ENCODE measurements around the gene PUS1.

Gene PUS1

DNA sequence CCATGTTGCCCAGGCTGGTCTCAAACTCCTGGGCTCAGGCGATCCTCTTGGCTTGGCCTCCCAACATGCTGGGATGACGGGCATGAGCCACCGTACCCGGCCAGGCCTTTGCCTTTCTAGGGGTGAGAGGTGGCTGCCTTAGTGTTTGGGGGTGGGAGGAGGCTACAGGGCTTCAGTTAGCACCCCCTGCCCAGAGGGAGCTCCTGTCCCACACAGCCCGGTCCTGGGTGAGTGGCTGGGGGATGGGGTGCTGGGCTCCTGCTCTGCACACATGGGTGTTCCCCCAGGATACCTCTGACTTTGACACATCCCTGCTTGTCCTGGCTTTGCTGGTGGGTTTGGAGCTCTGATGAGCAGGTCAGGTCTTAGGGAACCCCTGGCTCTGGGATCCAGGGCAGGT, 24.7 kb upstream of the PUS1 start:
- H3K4me3 ChIP-seq (ENCODE audit: low read depth, low read length): no peak overlapping the region
- TF ChIP-seq CTCF (IDR thresholded peaks at IDR 0.05; ENCODE audit: low read depth, low read length): no peak

GRCh38 chr12:131905081-131905629, 23.9 kb upstream of the PUS1 start:
- TF ChIP-seq CTCF (IDR thresholded peaks at IDR 0.05; ENCODE audit: low read depth, low read length): no peak
- H3K4me3 ChIP-seq (ENCODE audit: low read depth, low read length): no peak overlapping the region

- TF ChIP-seq CTCF (IDR thresholded peaks at IDR 0.05; ENCODE audit: low read depth, low read length): no peak
- H3K4me3 ChIP-seq (ENCODE audit: low read depth, low read length): no peak overlapping the region
These were observed 23.4 kb upstream of the PUS1 start for GRCh38 chr12:131905630-131906091.

- TF ChIP-seq CTCF (IDR thresholded peaks at IDR 0.05; ENCODE audit: low read depth, low read length): no peak
- no peak overlapping the region for H3K4me3 ChIP-seq (ENCODE audit: low read depth, low read length)
These were observed 21.5 kb upstream of the PUS1 start for GRCh38 chr12:131907379-131908091.

GRCh38 chr12:131908092-131909080, 20.7 kb upstream of the PUS1 start:
- no peak for TF ChIP-seq CTCF (IDR thresholded peaks at IDR 0.05; ENCODE audit: low read depth, low read length)
- no peak overlapping the region for H3K4me3 ChIP-seq (ENCODE audit: low read depth, low read length)

DNA sequence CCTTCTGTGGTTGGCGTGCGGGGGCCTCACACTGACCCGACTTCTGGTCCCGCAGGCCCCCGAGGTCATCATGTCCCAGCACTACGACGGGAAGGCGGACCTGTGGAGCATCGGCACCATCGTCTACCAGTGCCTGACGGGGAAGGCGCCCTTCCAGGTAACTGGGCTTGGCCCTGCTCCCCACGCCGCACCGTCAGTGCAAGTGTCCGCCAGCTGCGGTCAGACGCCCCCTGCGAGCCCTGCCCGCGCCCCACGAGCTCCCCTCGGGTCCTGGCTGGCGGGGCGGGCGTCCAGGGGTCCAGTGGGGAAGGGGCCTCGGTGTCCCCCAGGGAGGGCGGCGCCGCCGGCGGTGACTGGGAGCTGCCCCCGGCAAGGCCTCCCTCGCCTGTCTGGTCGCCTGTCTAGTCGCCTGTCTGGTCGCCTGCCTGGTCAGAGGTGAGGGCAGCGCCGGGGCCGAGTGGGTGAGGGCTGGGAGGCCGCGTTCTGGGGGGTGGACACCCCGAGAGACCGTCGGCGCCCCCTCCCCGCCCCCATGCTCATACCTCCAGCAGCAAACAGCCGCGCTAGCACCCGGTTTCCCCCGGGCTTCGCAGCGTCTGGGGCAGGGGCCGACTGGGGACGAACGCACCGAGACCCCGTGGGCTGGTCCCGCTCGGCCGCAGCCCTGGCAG, 19.9 kb upstream of the PUS1 start:
- no peak overlapping the region for H3K4me3 ChIP-seq (ENCODE audit: low read depth, low read length)
- no peak for TF ChIP-seq CTCF (IDR thresholded peaks at IDR 0.05; ENCODE audit: low read depth, low read length)
